WERI-Rb-1 (cell line): ENCODE results near the gene NT5DC3.

ENCODE experiments used
- DNase-seq: peaks from one replicate; pipeline ENCODE4 v3.0.0-alpha.2; 2020
- H3K27ac ChIP-seq: fragments of 250-450 bp; sonication (Bioruptor Pico); 2 replicates; pipeline ENCODE4 v1.5.1; 2020; ENCODE audit warnings: mild to moderate bottlenecking, moderate library complexity
- H3K27me3 ChIP-seq: fragments of 250-450 bp; sonication (Bioruptor Pico); 2 replicates; pipeline ENCODE4 v1.5.1; 2021; ENCODE audit warnings: mild to moderate bottlenecking, low read depth, moderate library complexity; ENCODE audit not compliant: insufficient read depth, severe bottlenecking
- H3K36me3 ChIP-seq: fragments of 250-450 bp; sonication (Bioruptor Pico); 2 replicates; pipeline ENCODE4 v1.5.1; 2020; ENCODE audit warnings: mild to moderate bottlenecking, moderate library complexity
- H3K4me3 ChIP-seq: 2 replicates; pipeline ENCODE4 v1.5.1; 2011; ENCODE audit warnings: low read depth, mild to moderate bottlenecking, control low read depth, low read length
- H3K9me3 ChIP-seq: fragments of 250-450 bp; sonication (Bioruptor Pico); 2 replicates; pipeline ENCODE4 v1.5.1; 2021; ENCODE audit warnings: mild to moderate bottlenecking, moderate library complexity; ENCODE audit not compliant: severe bottlenecking
- TF ChIP-seq, protein P1 (sequence below): IDR thresholded peaks from 2 replicates; pipeline ENCODE4 v1.5.1; 2011; ENCODE audit warnings: low read depth, mild to moderate bottlenecking, control low read depth, inconsistent platforms, low read length

NT5DC3 gene

DNA sequence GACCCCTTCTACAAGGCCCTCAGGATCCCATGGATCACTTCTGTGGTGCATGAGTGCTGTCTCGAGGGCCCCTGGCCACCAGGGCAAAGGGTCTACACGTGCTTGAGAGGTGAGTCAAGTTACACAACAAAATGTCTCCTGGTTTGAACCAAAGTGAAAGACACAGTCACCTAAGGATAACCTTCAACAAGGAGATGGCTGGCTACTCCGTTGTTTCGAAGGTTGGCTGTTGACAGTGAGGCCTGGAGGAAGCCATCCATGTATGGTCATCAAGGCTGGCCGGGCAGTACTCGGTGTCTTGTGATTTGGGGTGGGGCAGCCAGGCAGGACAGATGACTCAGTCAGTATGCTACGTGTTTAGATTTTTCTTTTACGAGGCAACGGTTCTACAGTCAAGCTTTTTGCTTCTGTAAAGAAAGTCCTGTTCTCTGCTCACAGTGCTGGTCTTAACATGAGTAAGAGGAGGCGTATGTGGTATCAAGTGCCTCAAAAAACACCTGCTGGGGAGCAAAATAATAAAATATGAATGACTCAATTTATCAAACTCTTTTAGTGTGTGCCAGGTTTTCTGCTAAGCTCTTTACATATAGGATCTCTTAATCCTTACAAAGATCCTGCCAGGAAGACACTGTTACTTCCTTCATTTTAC lies 18.0 kb upstream of the NT5DC3 start:
- H3K4me3 ChIP-seq = no peak overlapping the region
- H3K27me3 ChIP-seq = no peaks in the 10 kb centered on the region
- no peaks in the 10 kb centered on the region for H3K36me3 ChIP-seq
- no peak for DNase-seq
- no peak overlapping the region for H3K27ac ChIP-seq
- no peaks in the 10 kb centered on the region for H3K9me3 ChIP-seq
- TF ChIP-seq, protein P1, sequence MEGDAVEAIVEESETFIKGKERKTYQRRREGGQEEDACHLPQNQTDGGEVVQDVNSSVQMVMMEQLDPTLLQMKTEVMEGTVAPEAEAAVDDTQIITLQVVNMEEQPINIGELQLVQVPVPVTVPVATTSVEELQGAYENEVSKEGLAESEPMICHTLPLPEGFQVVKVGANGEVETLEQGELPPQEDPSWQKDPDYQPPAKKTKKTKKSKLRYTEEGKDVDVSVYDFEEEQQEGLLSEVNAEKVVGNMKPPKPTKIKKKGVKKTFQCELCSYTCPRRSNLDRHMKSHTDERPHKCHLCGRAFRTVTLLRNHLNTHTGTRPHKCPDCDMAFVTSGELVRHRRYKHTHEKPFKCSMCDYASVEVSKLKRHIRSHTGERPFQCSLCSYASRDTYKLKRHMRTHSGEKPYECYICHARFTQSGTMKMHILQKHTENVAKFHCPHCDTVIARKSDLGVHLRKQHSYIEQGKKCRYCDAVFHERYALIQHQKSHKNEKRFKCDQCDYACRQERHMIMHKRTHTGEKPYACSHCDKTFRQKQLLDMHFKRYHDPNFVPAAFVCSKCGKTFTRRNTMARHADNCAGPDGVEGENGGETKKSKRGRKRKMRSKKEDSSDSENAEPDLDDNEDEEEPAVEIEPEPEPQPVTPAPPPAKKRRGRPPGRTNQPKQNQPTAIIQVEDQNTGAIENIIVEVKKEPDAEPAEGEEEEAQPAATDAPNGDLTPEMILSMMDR = no peak

DNA sequence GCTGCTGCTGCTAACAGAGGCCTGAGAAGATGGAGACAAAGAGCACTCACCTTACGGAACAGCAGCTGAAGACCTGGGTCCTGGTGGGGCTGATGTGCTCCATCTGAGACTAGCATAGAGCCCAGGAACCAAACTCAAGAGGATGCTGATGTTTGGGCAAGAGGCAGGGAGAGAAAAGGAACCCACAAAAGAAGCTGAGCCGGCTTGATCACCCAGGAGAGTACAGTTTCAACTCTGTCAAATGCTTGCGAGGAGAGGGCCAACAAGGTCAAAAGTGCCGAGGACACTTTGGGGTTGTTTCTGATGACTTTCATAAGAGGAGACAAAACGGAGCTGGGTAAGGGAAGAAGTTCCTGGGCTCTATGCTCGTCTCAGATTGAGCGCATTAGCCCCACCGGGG lies 17.3 kb upstream of the NT5DC3 start:
- Histone ChIP-seq H3K4me3 (no peak overlapping the region), H3K27ac (no peak overlapping the region), H3K27me3 (no peaks in the 10 kb centered on the region), H3K36me3 (no peaks in the 10 kb centered on the region), H3K9me3 (no peaks in the 10 kb centered on the region)
- TF ChIP-seq, protein P1 = no peak
- DNase-seq = no peak

DNA sequence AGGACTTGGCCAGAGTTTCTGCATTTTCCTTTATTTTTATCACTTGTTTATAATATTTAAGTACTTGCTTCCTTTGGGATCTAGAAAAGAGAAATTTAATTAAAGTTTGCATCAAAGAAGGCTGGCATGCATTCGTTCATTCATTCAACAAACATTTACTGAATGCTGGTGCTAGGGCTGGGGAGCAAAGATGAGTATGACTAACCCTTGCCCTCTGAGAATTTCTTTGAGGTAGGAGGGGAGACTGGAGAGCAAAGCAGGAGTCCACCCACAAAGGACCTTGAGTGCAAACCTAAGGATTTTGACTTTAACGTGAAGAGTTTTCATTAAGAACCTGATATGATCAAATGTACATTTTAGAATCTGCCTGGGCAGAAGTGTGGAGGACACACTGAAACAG lies 16.1 kb upstream of the NT5DC3 start:
- H3K27me3 ChIP-seq = no peaks in the 10 kb centered on the region
- no peaks in the 10 kb centered on the region for H3K36me3 ChIP-seq
- DNase-seq = no peak
- H3K4me3 ChIP-seq = no peak overlapping the region
- no peak overlapping the region for H3K27ac ChIP-seq
- H3K9me3 ChIP-seq = no peaks in the 10 kb centered on the region
- TF ChIP-seq, protein P1 = no peak

DNA sequence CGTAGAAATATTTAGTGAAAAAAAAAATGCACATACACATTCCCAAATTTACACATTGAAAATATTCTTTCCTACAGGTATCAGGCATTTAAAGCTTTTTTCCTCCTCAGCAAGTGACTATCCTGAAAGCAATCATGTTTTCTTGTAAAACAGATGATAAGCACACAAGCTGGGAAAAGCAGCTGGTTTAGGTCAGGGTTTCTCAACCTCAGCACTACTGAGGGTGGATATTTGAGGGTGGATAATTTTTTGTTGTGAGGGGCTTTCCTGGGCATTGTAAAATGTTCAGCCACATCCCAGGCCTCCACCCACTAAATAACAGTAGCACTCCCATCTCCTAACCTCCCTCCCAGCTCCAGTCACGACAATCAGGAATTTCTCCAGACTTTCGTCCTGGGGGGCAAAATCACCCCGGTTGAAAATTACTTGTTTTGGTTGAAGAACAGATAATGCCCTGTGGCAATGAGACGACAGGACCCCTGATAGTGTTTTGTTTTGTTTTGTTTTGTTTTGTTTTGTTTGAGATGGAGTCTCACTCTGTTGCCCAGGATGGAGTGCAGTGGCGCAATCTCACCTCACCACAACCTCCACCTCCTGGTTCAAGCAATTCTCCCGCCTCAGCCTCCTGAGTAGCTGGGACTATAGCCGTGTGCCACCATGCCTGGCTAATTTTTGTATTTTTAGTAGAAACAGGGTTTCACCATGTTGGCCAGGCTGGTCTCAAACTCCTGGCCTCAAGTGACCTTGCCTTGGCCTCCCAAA lies 15.0 kb upstream of the NT5DC3 start:
- H3K36me3 ChIP-seq = no peaks in the 10 kb centered on the region
- H3K4me3 ChIP-seq = no peak overlapping the region
- TF ChIP-seq, protein P1 = no peak
- DNase-seq = no peak
- H3K27ac ChIP-seq = no peak overlapping the region
- no peaks in the 10 kb centered on the region for H3K27me3 ChIP-seq
- no peaks in the 10 kb centered on the region for H3K9me3 ChIP-seq

DNA sequence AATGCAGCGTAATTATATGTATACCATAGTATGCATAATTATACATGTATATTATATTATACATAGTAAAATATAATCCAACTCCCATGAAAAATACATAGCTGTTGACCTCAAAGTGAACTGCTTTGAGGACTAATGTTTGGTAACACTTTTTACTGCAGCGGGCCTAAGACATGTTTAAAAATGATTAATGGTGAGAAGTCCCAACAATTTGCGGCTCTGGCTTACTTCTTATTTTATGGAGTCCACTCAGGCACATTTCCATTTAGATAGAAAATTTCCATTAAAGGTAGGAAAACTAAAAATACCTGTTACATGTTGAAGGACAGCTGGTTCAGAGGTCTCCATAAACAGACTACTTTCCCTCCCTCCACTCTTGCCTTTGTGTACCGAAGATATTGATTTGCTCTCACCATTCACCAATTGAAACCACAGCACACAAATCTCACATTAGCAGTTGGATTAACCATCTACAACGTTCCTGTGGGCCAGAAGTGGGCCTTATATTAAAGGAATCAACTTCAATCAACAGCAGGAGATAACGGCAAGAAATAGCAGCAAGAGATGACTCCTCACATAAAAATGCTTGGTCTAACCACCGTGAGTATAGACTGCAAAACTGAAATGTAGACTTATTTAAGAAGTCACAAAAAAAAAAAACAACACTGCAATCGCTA lies 14.1 kb upstream of the NT5DC3 start:
- H3K27me3 ChIP-seq = no peaks in the 10 kb centered on the region
- no peaks in the 10 kb centered on the region for H3K9me3 ChIP-seq
- H3K27ac ChIP-seq = no peak overlapping the region
- TF ChIP-seq, protein P1 = no peak
- DNase-seq = no peak
- H3K36me3 ChIP-seq = no peaks in the 10 kb centered on the region
- H3K4me3 ChIP-seq = no peak overlapping the region
